Neuronal stem cell (in vitro differentiated cells): ENCODE measurements around the gene ARL5A.

Experiments used
- DNase-seq: peaks from one replicate; pipeline ENCODE4 v3.0.0-alpha.2; 2013; ENCODE audit warnings: low spot score
- H2AFZ ChIP-seq: one replicate; pipeline ENCODE4 v1.6.1; 2013; ENCODE audit warnings: mild to moderate bottlenecking, low read length, inconsistent platforms
- H2AK5ac ChIP-seq: 2 replicates; pipeline ENCODE4 v1.6.1; 2013; ENCODE audit warnings: low read depth, mild to moderate bottlenecking, inconsistent platforms, low read length, moderate library complexity, mixed read lengths
- H2BK120ac ChIP-seq: 2 replicates; pipeline ENCODE4 v1.6.1; 2013; ENCODE audit warnings: low read depth, mild to moderate bottlenecking, inconsistent platforms, low read length, moderate library complexity, mixed read lengths
- H2BK12ac ChIP-seq: one replicate; pipeline ENCODE4 v1.6.1; 2013; ENCODE audit warnings: low read length, inconsistent platforms
- H2BK15ac ChIP-seq: 2 replicates; pipeline ENCODE4 v1.6.1; 2013; ENCODE audit warnings: mild to moderate bottlenecking, low read length, inconsistent platforms, mixed read lengths
- H2BK5ac ChIP-seq: one replicate; pipeline ENCODE4 v1.6.1; 2013; ENCODE audit warnings: inconsistent platforms, mild to moderate bottlenecking, low read length, moderate library complexity
- H3K14ac ChIP-seq: one replicate; pipeline ENCODE4 v1.6.1; 2013; ENCODE audit warnings: low read length, inconsistent platforms
- H3K18ac ChIP-seq: 2 replicates; pipeline ENCODE4 v1.6.1; 2013; ENCODE audit warnings: low read length, inconsistent platforms
- H3K23ac ChIP-seq: 2 replicates; pipeline ENCODE4 v1.6.1; 2013; ENCODE audit warnings: low read depth, mild to moderate bottlenecking, mixed read lengths, low read length, inconsistent platforms; ENCODE audit not compliant: poor library complexity
- H3K27ac ChIP-seq: replicated peaks from 3 replicates; pipeline ENCODE4 v1.5.1; 2013; ENCODE audit warnings: low read length, inconsistent platforms
- H3K27me3 ChIP-seq, 3 experiments: 2 replicates each; pipeline ENCODE4 v1.6.1; 2013; ENCODE audit warnings: low read length in 3 of 3, mild to moderate bottlenecking in 2 of 3, inconsistent platforms in 1 of 3, low read depth in 1 of 3, mixed read lengths in 1 of 3, moderate library complexity in 1 of 3; ENCODE audit not compliant: control insufficient read depth in 3 of 3, insufficient read depth in 3 of 3
- H3K36me3 ChIP-seq, 2 donors: replicated peaks in 1 of 2; 2 replicates each; pipeline ENCODE4 v1.6.1; 2013; ENCODE audit warnings: low read length in 2 of 2; ENCODE audit not compliant: control insufficient read depth in 2 of 2, insufficient read depth in 2 of 2
- H3K4ac ChIP-seq: 2 replicates; pipeline ENCODE4 v1.6.1; 2013; ENCODE audit warnings: inconsistent platforms, mild to moderate bottlenecking, low read length, moderate library complexity
- H3K4me1 ChIP-seq, 2 donors: 1 replicate in 1 of 2; 2 replicates in 1 of 2; pipeline ENCODE4 v1.6.1; 2013; ENCODE audit warnings: low read length in 2 of 2, low read depth in 1 of 2; ENCODE audit not compliant: control insufficient read depth in 2 of 2, insufficient read depth in 1 of 2
- H3K4me2 ChIP-seq: one replicate; pipeline ENCODE4 v1.6.1; 2013; ENCODE audit warnings: mild to moderate bottlenecking, low read length, inconsistent platforms; ENCODE audit not compliant: insufficient read depth, poor library complexity, severe bottlenecking
- H3K4me3 ChIP-seq, 2 donors: 2 replicates each; pipeline ENCODE4 v1.5.1; 2013; ENCODE audit warnings: low read length in 2 of 2, mild to moderate bottlenecking in 2 of 2, inconsistent platforms in 1 of 2, moderate library complexity in 1 of 2
- H3K79me1 ChIP-seq: one replicate; pipeline ENCODE4 v1.6.1; 2013; ENCODE audit warnings: low read depth, mild to moderate bottlenecking, inconsistent platforms, low read length, moderate library complexity
- H3K9ac ChIP-seq: one replicate; pipeline ENCODE4 v1.6.1; 2013; ENCODE audit warnings: mild to moderate bottlenecking, low read depth, low read length, inconsistent platforms; ENCODE audit not compliant: poor library complexity
- H3K9me3 ChIP-seq, 2 donors: replicated peaks in 1 of 2; 2 replicates each; pipeline versions ENCODE3 to v1.6.1; 2013; ENCODE audit warnings: low read length in 2 of 2, mild to moderate bottlenecking in 2 of 2, inconsistent platforms in 1 of 2, low read depth in 1 of 2, mixed read lengths in 1 of 2, moderate library complexity in 1 of 2; ENCODE audit not compliant: control insufficient read depth in 2 of 2, insufficient read depth in 1 of 2
- H4K8ac ChIP-seq: one replicate; pipeline ENCODE4 v1.6.1; 2013; ENCODE audit warnings: low read depth, mild to moderate bottlenecking, inconsistent platforms, low read length, moderate library complexity
- H4K91ac ChIP-seq: one replicate; pipeline ENCODE4 v1.6.1; 2013; ENCODE audit warnings: low read length, low read depth, mild to moderate bottlenecking, inconsistent platforms; ENCODE audit not compliant: poor library complexity
- WGBS, 2 donors: extraction: QIAGEN DNeasy Blood & Tissue Kit; methylation state at CpG; one replicate each; pipeline ENCODE4 v1.1.7; 2013; ENCODE audit warnings: missing lambda C conversion rate in 2 of 2, mixed read lengths in 1 of 2; ENCODE audit not compliant: insufficient read length in 2 of 2, insufficient replicate concordance in 1 of 2; ENCODE audit errors: extremely low coverage in 2 of 2; 5-methylcytosine and 5-hydroxymethylcytosine counted together

Gene ARL5A

GRCh38 chr2:151851761-151852160, 23.5 kb upstream of the ARL5A start:
- Histone ChIP-seq H3K18ac (no peak overlapping the region), H3K36me3 (no peaks in the 10 kb centered on the region), H3K9ac (no peak overlapping the region), H3K27me3 (no peaks in the 10 kb centered on the region), H2BK120ac (no peak overlapping the region), H3K9me3 (no peaks in the 10 kb centered on the region), H3K79me1 (no peaks in the 10 kb centered on the region), H3K4ac (no peak overlapping the region), H3K4me1 (peaks cover 2 to 5% of the 10 kb centered on the region in 2 donors), H3K27ac (no peak overlapping the region), H2BK5ac (no peak overlapping the region), H2BK12ac (no peak overlapping the region), H3K4me3 (no peak overlapping the region), H2BK15ac (no peak overlapping the region), H3K23ac (no peak overlapping the region), H2AK5ac (no peak overlapping the region), H3K14ac (no peak overlapping the region), H2AFZ (no peak overlapping the region), H4K8ac (no peak overlapping the region), H4K91ac (no peak overlapping the region), H3K4me2 (no peak overlapping the region)
- WGBS, 2 donors: no CpG with 5 or more reads among the region's 3 CpGs
- no peak for DNase-seq

DNA sequence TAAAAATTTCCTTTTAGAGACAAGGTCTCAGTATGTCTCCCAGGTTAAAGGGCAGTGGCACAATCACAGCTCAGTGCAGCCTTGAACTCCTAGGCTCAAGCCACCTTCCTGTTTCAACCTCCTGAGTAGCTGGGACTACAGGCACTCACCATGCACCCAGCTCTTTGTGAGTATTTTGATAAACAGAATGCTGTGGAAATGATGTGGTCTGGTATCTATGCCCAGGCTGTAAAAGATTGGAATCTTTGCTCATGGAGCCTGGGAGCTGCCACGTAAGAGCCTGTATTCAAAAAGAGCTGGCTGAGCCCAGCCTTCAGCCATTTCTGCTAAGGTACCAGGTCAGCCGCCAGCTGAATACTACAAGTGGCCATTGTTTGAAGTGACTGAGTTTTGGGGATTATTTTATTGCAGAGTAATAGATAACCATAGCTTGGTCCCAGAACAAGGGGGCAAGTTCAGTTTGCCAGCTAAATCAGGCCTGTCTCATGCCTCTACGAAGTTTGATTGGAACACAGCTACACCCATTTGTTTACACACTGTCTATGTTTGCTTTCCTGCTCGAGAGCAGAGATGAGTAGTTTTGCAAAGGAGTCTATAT, 21.3 kb upstream of the ARL5A start:
- Histone ChIP-seq H3K4me2 (no peak overlapping the region), H3K23ac (no peak overlapping the region), H2BK120ac (no peak overlapping the region), H3K27ac (no peak overlapping the region), H2AFZ (no peak overlapping the region), H2AK5ac (no peak overlapping the region), H3K18ac (no peak overlapping the region), H2BK15ac (no peak overlapping the region), H4K91ac (no peak overlapping the region), H3K14ac (no peak overlapping the region), H3K9ac (no peak overlapping the region), H3K79me1 (no peaks in the 10 kb centered on the region), H4K8ac (no peak overlapping the region), H3K36me3 (no peaks in the 10 kb centered on the region), H3K4me1 (peaks cover 2 to 5% of the 10 kb centered on the region in 2 donors), H3K27me3 (no peaks in the 10 kb centered on the region), H2BK12ac (no peak overlapping the region), H3K4ac (no peak overlapping the region), H2BK5ac (no peak overlapping the region), H3K4me3 (no peak overlapping the region), H3K9me3 (no peaks in the 10 kb centered on the region)
- no CpG with 5 or more reads among the region's 4 CpGs for WGBS, 2 donors
- DNase-seq: no peak

- Histone ChIP-seq H4K91ac (no peak overlapping the region), H3K18ac (no peak overlapping the region), H3K9me3 (no peaks in the 10 kb centered on the region), H3K14ac (no peak overlapping the region), H3K79me1 (no peaks in the 10 kb centered on the region), H4K8ac (no peak overlapping the region), H2BK15ac (no peak overlapping the region), H2AK5ac (no peak overlapping the region), H2AFZ (no peak overlapping the region), H3K4ac (no peak overlapping the region), H2BK12ac (no peak overlapping the region), H3K4me2 (no peak overlapping the region), H3K23ac (no peak overlapping the region), H2BK5ac (no peak overlapping the region), H3K27me3 (no peaks in the 10 kb centered on the region), H3K4me1 (peaks cover 0 to 3% of the 10 kb centered on the region in 2 donors), H3K27ac (no peak overlapping the region), H2BK120ac (no peak overlapping the region), H3K9ac (no peak overlapping the region), H3K4me3 (no peak overlapping the region), H3K36me3 (peaks cover 0 to 6% of the 10 kb centered on the region in 2 donors)
- WGBS, 2 donors: no CpG with 5 or more reads among the region's 2 CpGs
- no peak for DNase-seq
These were observed 17.7 kb upstream of the ARL5A start for GRCh38 chr2:151845884-151846283.

- H3K4me3 ChIP-seq: no peak overlapping the region
These were observed 17.3 kb upstream of the ARL5A start for GRCh38 chr2:151845481-151845880.

More at GRCh38 chr2:151845481-151845880, 17.3 kb upstream of the ARL5A start:
- no peak overlapping the region for H3K27ac ChIP-seq
- no peak overlapping the region for H3K9ac ChIP-seq
- no peak overlapping the region for H4K91ac ChIP-seq
- peaks cover 0 to 3% of the 10 kb centered on the region in 2 donors for H3K4me1 ChIP-seq
- H3K79me1 ChIP-seq: no peaks in the 10 kb centered on the region
- no peak overlapping the region for H3K23ac ChIP-seq
- H4K8ac ChIP-seq: no peak overlapping the region
- H3K36me3 ChIP-seq: peaks cover 0 to 10% of the 10 kb centered on the region in 2 donors
- H2BK12ac ChIP-seq: no peak overlapping the region
- H2BK5ac ChIP-seq: no peak overlapping the region
- H2BK15ac ChIP-seq: no peak overlapping the region
- DNase-seq: no peak
- no peak overlapping the region for H3K18ac ChIP-seq
- no peaks in the 10 kb centered on the region for H3K9me3 ChIP-seq
- no peak overlapping the region for H2AK5ac ChIP-seq
- no peak overlapping the region for H3K4ac ChIP-seq
- H3K4me2 ChIP-seq: no peak overlapping the region
- H3K27me3 ChIP-seq: no peaks in the 10 kb centered on the region
- no peak overlapping the region for H2AFZ ChIP-seq
- no CpG with 5 or more reads among the region's 4 CpGs for WGBS, 2 donors
- H3K14ac ChIP-seq: no peak overlapping the region
- no peak overlapping the region for H2BK120ac ChIP-seq
